SJCRH30 (cell line): ENCODE measurements around the gene HSPA4L. TPM values are rescaled to one million over a fixed set of nuclear protein-coding genes. Genes with fewer than 3 reads are reported as not detected.

Experiments
- DNase-seq, 2 experiments: peaks; one replicate each; pipeline ENCODE4 v3.0.0-alpha.2; 2015 to 2020
- H3K27ac ChIP-seq: fragments of 250-450 bp; sonication (Bioruptor Pico); 2 replicates; pipeline ENCODE4 v1.5.1; 2020; ENCODE audit warnings: mild to moderate bottlenecking, moderate library complexity
- H3K27me3 ChIP-seq: fragments of 250-450 bp; sonication (Bioruptor Pico); 2 replicates; pipeline ENCODE4 v1.5.1; 2020; ENCODE audit warnings: mild to moderate bottlenecking, moderate library complexity
- H3K36me3 ChIP-seq: fragments of 250-450 bp; sonication (Bioruptor Pico); 2 replicates; pipeline ENCODE4 v1.5.1; 2020; ENCODE audit warnings: mild to moderate bottlenecking, moderate library complexity
- H3K4me1 ChIP-seq: fragments of 250-450 bp; sonication (Bioruptor Pico); 2 replicates; pipeline ENCODE4 v1.5.1; 2020; ENCODE audit warnings: mild to moderate bottlenecking, moderate library complexity
- H3K4me3 ChIP-seq: fragments of 250-450 bp; sonication (Bioruptor Pico); 2 replicates; pipeline ENCODE4 v1.5.1; 2020; ENCODE audit warnings: mild to moderate bottlenecking, moderate library complexity
- H3K9me3 ChIP-seq: fragments of 250-450 bp; sonication (Bioruptor Pico); replicated peaks from 2 replicates; pipeline ENCODE4 v1.5.1; 2020; ENCODE audit warnings: mild to moderate bottlenecking, moderate library complexity
- total RNA-seq: library from RNA; depleted of rRNA; stranded (reverse); fragments of >200 nt; shearing (Covaris generic); gene quantifications from 2 replicates; pipeline ENCODE4 v1.2.3, GENCODE V29; 2014; rRNA removed

HSPA4L gene
- 4.7 and 4.8 TPM in 2 replicates for total RNA-seq

- peak; percentile 58 to 68 for DNase-seq
- Histone ChIP-seq H3K27me3 (no peaks in the 10 kb centered on the region), H3K9me3 (no peaks in the 10 kb centered on the region), H3K4me1 (0 out of 2 replicates have a peak, but pooled peaks cover 3% of the 10 kb centered on the region), H3K4me3 (peak within 1 kb of the TSS; percentile 62), H3K27ac (peak within 1 kb of the TSS; percentile 67), H3K36me3 (no peaks in the 10 kb centered on the region)
These were observed at the start of gene HSPA4L for GRCh38 chr4:127782275-127783025. HSPA4L (plus strand) TSS chr4:127782322; CDS start chr4:127782551, 229 bp downstream.

GRCh38 chr4:127732623-127733328 is 49.3 kb upstream of the HSPA4L start:
- Histone ChIP-seq H3K36me3 (no peaks in the 10 kb centered on the region), H3K9me3 (no peaks in the 10 kb centered on the region), H3K4me1 (no peaks in the 10 kb centered on the region), H3K4me3 (no peak overlapping the region), H3K27me3 (no peaks in the 10 kb centered on the region), H3K27ac (no peak overlapping the region)
- DNase-seq = peak in 1 of 2 experiments; percentile 63

- no peak overlapping the region for H3K27ac ChIP-seq
- H3K4me3 ChIP-seq = no peak overlapping the region
- no peaks in the 10 kb centered on the region for H3K27me3 ChIP-seq
- H3K4me1 ChIP-seq = no peaks in the 10 kb centered on the region
- DNase-seq = no peak
- no peaks in the 10 kb centered on the region for H3K9me3 ChIP-seq
- H3K36me3 ChIP-seq = no peaks in the 10 kb centered on the region
These were observed 47.1 kb upstream of the HSPA4L start for GRCh38 chr4:127734976-127735375.

DNA sequence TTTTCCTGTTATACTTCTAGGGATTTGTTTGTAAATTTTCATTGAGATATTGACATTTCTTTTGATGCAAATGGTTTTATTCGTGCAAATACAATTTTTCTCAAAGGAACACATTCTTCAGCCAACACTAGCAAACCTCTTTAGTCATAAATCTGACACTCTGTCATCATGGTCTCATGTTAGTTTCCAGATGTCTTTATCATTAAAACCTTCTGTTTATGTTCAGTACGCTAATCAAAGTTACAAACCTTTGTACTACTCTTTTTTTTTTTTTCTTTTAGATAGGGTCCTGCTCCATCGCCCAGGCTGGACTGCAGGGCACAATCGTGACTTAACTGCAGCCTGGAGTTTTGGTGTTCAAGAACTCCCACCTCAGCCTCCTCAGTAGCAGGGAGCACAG is 44.8 kb upstream of the HSPA4L start:
- H3K9me3 ChIP-seq = no peaks in the 10 kb centered on the region
- no peak overlapping the region for H3K4me3 ChIP-seq
- H3K36me3 ChIP-seq = no peaks in the 10 kb centered on the region
- H3K27ac ChIP-seq = no peak overlapping the region
- no peaks in the 10 kb centered on the region for H3K27me3 ChIP-seq
- no peaks in the 10 kb centered on the region for H3K4me1 ChIP-seq
- no peak for DNase-seq

- no peaks in the 10 kb centered on the region for H3K27me3 ChIP-seq
- DNase-seq = no peak
- no peak overlapping the region for H3K27ac ChIP-seq
- no peaks in the 10 kb centered on the region for H3K9me3 ChIP-seq
- no peak overlapping the region for H3K4me3 ChIP-seq
- H3K36me3 ChIP-seq = no peaks in the 10 kb centered on the region
- no peaks in the 10 kb centered on the region for H3K4me1 ChIP-seq
These were observed 40.9 kb upstream of the HSPA4L start for GRCh38 chr4:127741247-127741646.

DNA sequence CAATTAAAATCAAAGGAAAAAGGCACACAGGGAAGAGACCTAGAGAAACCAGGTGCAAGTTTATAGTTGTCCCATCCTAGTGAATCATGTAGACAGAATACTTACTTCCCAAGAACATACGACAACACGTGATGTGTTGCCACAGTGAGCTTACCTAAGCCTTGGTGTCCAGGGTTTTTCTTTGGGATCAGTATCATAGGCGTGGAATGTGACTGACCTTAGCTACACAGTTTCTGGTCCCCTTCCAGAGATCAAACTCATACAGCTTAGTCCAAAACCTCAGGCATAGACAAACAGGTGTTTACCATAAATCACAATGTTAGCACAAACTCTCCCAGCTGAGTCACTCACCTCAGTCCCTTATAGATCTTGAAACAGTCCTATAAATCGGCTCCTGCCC is 34.2 kb upstream of the HSPA4L start:
- Histone ChIP-seq H3K27ac (no peak overlapping the region), H3K36me3 (no peaks in the 10 kb centered on the region), H3K4me1 (no peaks in the 10 kb centered on the region), H3K27me3 (no peaks in the 10 kb centered on the region), H3K9me3 (no peaks in the 10 kb centered on the region), H3K4me3 (no peak overlapping the region)
- DNase-seq = peak in 1 of 2 experiments; percentile 9

GRCh38 chr4:127748957-127749356 is 33.2 kb upstream of the HSPA4L start:
- no peaks in the 10 kb centered on the region for H3K36me3 ChIP-seq
- H3K27ac ChIP-seq = no peak overlapping the region
- no peak for DNase-seq
- no peaks in the 10 kb centered on the region for H3K27me3 ChIP-seq
- H3K4me1 ChIP-seq = no peaks in the 10 kb centered on the region
- no peak overlapping the region for H3K4me3 ChIP-seq
- no peaks in the 10 kb centered on the region for H3K9me3 ChIP-seq

DNA sequence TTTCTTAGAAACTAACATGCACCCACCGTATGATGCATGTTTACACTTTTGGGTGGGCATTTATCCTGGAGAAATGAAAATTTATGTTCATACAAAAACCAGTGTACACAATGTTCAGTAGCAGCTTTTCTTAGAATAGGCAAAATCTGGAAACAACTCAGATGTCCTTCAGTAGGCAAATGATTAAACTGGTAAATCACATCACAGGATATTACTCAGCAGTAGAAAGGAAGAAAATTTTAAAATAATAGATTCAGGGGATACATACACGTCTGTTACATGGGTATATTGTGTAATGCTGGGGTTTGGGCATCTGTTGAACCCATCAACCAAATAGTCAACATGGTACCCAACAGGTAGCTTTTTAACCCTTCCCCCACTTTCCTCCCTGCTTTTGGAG is 25.2 kb upstream of the HSPA4L start:
- Histone ChIP-seq H3K36me3 (no peaks in the 10 kb centered on the region), H3K27me3 (no peaks in the 10 kb centered on the region), H3K4me1 (no peaks in the 10 kb centered on the region), H3K27ac (no peak overlapping the region), H3K9me3 (no peaks in the 10 kb centered on the region), H3K4me3 (no peak overlapping the region)
- DNase-seq = no peak

GRCh38 chr4:127759228-127759820 is 22.8 kb upstream of the HSPA4L start:
- Histone ChIP-seq H3K27me3 (no peaks in the 10 kb centered on the region), H3K4me3 (no peak overlapping the region), H3K4me1 (no peaks in the 10 kb centered on the region), H3K9me3 (no peaks in the 10 kb centered on the region), H3K27ac (no peak overlapping the region), H3K36me3 (no peaks in the 10 kb centered on the region)
- DNase-seq = no peak

DNA sequence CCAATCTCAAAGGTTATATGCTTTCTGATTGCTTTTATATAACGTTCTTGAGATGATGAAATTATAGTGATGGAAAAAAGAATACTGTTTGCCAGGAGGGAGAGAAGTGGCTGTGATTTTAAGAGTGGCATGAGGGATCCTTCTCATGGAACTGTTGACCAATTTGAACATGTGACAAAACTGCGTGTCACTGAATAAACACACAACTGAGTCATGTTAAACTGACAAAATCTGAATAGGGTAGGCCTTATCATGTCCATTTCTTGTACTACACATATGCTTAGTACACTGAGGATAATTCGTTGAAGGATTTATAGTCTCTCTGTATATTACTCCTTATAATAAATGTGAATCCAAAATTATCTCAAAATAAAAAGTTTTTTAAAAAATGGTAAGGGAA is 22.2 kb upstream of the HSPA4L start:
- no peaks in the 10 kb centered on the region for H3K9me3 ChIP-seq
- no peak for DNase-seq

GRCh38 chr4:127771535-127772275 is 10.4 kb upstream of the HSPA4L start:
- H3K36me3 ChIP-seq = no peaks in the 10 kb centered on the region
- no peak overlapping the region for H3K27ac ChIP-seq
- H3K9me3 ChIP-seq = no peaks in the 10 kb centered on the region
- H3K27me3 ChIP-seq = no peaks in the 10 kb centered on the region
- no peak overlapping the region for H3K4me3 ChIP-seq
- no peaks in the 10 kb centered on the region for H3K4me1 ChIP-seq
- no peak for DNase-seq

More for the DNA sequence above, 22.2 kb upstream of the HSPA4L start:
- H3K36me3 ChIP-seq = no peaks in the 10 kb centered on the region
- H3K27me3 ChIP-seq = no peaks in the 10 kb centered on the region
- no peak overlapping the region for H3K27ac ChIP-seq
- H3K4me1 ChIP-seq = no peaks in the 10 kb centered on the region
- H3K4me3 ChIP-seq = no peak overlapping the region

DNA sequence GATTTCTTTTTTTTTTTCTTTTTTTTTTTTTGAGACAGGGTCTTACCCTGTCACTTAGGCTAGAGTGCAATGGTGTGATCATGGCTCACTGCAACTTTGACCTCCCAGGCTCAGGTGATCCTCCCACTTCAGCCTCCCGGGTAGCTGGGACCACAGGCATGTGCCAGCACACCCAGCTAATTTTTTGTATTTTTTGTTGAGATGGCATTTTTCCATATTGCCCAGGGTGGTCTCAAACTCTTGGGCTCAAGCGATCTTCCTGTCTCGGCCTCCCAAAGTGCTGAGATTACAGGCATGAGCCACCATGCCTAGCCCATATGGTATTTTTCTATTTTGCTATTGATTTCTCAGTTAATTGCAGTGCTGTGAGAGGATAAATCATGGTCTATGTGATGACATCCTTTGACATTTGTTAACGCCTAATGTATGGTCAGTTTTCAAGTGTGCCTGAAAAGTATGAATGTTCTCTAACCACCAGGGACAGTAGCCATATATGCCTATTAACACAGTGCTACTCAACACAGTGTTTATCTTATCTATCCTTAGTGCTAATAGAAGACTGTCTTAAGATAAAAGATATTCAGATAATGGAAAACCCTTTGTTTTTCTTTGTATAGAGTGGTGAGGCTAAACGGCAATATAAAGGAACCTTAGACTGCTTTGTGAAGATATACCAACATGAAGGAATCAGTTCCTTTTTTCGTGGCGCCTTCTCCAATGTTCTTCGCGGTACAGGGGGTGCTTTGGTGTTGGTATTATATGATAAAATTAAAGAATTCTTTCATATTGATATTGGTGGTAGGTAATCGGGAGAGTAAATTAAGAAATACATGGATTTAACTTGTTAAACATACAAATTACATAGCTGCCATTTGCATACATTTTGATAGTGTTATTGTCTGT is 9.1 kb upstream of the HSPA4L start:
- DNase-seq = no peak
- no peak overlapping the region for H3K4me3 ChIP-seq
- no peak overlapping the region for H3K27ac ChIP-seq
- H3K4me1 ChIP-seq = no peaks in the 10 kb centered on the region
- H3K36me3 ChIP-seq = no peaks in the 10 kb centered on the region
- no peaks in the 10 kb centered on the region for H3K27me3 ChIP-seq
- no peaks in the 10 kb centered on the region for H3K9me3 ChIP-seq

DNA sequence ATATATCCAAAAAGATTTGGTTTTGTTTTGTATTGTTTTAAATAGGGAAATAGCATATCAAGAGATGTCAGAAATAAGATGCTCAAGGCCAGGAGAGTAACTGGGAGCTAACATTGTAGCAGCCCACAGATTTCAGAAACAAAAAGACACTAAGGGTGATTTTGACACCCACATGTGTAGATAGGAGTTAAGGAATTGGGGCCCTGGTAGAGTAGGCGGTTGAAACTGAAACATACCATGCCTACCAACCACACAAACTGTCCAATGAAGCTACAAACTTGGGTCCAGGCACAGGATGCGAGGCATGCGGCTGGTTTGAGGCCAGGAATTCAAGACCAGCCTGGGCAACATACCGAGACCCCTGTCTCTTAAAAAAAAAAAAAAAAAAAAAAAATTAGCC is 6.3 kb upstream of the HSPA4L start:
- H3K36me3 ChIP-seq = no peaks in the 10 kb centered on the region
- no peak for DNase-seq
- H3K27ac ChIP-seq = no peak overlapping the region
- no peaks in the 10 kb centered on the region for H3K9me3 ChIP-seq
- no peaks in the 10 kb centered on the region for H3K27me3 ChIP-seq
- H3K4me3 ChIP-seq = no peak overlapping the region
- H3K4me1 ChIP-seq = no peaks in the 10 kb centered on the region

DNA sequence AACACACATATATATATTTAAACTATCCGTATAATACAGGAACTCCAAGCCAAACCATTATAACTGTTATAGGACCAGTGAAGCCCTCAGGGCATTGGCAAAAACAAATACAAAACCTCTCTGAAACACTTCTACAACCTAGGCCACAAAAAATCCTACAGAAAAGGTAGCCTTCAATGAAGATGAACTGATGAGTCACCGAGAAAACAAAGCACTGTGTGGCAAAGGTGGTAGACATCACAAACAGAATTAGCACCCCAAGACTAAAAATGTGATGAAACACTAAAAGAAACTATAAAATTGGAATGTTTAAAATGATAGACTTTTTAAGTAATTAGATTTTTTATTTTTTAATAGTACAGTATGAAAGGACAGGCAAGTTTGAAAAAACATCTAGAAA is 5.5 kb upstream of the HSPA4L start:
- Histone ChIP-seq H3K4me1 (no peaks in the 10 kb centered on the region), H3K36me3 (no peaks in the 10 kb centered on the region)
- DNase-seq = no peak

More for the DNA sequence above, 5.5 kb upstream of the HSPA4L start:
- H3K27me3 ChIP-seq = no peaks in the 10 kb centered on the region
- H3K27ac ChIP-seq = no peak overlapping the region
- H3K4me3 ChIP-seq = no peak overlapping the region
- H3K9me3 ChIP-seq = no peaks in the 10 kb centered on the region
